HL-60/S4 treated with retinoic acid at 250 ng/mL for 4 days and 3 days (cell line): ENCODE measurements around the gene H3-3A.

Experiments used
- in situ Hi-C: fragments of 300-500 bp; cut with MboI; formaldehyde crosslinking; loops from 2 replicates; pipeline ENCODE4 v1.7.0; 2022; ENCODE audit warnings: low sequenced_read_pairs

H3-3A gene

DNA sequence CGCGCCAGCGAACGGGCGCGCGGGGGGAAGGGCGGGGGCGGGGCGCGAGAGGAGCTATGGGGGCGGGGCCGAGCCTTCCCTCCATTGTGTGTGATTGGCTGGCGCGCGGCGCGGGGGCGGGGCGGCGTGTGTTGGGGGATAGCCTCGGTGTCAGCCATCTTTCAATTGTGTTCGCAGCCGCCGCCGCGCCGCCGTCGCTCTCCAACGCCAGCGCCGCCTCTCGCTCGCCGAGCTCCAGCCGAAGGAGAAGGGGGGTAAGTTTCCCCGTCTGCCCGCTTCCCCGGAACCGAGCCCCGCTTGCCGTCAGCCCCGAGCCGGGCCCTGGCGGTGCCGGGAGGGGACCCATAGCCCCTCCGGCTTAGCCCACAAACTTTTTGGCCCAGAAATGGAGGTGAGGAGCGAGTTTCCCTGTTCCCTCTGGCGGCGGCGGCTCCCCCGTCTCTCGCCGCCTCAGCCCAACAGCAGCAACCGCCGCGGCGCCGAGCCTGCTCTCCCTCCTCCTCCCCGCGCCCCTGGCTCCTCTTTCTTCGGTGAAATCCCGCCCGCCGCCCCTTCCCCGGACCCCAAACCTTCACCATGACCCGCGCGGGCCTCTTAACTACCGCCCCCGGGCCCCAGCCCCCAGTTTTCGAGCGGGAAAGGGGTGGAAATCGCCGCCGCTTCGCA, at the start of gene H3-3A:
H3-3A (plus strand) TSS at position 159 of the 666 bp plus-strand sequence. CDS start 1,636 bp downstream, outside the sequence.
- in situ Hi-C loops = no loop called here

DNA sequence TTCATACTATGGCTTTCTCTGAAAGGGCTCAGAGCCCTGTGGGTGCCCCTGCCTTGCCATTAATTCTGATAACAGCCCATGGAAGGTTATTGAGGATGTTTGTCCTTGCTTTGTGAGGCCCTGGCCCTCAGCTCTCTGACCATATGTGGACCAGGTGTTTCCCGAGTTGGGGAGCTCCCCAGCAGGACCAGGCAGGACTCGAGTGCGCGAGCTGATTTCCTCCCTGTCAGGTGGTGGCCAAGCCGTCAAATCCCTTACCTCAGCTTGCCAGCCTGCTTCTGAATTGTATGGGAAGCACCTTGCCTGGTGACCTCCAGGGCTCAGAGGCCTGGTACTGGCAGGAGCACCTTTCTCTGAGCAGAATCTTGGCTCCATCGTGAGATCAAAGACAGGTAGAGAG, 45.4 kb upstream of the H3-3A start:
- in situ Hi-C loops = no loop called here

DNA sequence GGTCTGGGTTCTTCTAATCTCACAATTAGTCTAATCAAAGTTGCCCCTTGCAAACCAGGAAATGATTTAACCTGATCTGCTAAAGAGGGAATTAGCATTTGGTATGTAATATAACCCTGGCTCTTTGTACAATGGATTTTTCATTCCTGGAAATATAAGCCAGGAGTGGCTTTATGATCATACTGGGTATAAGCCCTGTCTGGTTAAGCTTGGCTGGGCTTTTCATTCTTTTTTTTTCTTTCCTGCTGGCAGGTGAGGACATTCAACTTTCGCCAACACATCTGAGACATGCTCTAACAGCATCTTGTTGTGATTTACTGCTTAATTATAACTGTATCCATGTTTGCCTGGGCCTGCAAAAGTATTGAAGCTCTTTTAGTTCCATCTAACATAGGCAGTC, 42.9 kb upstream of the H3-3A start:
- in situ Hi-C loops = no loop called here

DNA sequence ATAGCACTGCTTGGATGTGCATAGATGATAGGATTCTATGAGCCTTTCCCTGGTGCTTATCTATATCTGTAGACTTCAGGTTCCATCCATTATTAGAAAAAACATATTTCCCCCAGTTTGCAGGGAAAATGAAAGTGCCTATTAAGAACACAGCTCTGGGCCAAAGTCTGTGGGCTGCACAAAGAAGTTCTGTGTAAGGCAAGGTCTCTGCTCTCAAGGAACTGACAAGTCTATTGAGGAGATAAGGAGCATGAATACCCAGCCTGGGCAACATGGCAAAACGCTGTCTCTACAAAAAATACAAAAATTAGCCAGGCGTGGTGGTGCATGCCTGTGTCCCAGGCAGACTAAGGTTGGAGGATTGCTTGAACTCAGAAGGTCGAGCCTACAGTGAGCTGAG, 41.1 kb upstream of the H3-3A start:
- in situ Hi-C loops = no loop called here

DNA sequence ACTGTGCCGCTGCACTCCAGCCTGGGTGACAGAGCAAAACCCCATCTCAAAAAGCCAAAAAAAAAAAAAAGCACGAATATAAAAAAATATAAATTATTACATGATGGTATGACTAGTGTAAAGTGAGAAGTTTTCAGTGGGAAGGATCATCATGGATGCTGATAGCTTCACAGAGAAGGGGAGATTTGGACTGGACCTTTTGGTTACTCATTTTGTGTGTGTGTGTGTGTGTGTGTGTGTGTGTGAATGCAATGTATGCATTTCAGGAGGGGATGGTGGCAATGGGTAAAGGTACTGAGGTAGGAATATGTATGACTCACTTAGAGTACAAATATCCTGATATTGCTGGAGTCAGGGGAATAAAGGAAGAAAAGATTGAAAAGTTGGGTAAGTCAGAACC, 40.7 kb upstream of the H3-3A start:
- in situ Hi-C loops = no loop called here

DNA sequence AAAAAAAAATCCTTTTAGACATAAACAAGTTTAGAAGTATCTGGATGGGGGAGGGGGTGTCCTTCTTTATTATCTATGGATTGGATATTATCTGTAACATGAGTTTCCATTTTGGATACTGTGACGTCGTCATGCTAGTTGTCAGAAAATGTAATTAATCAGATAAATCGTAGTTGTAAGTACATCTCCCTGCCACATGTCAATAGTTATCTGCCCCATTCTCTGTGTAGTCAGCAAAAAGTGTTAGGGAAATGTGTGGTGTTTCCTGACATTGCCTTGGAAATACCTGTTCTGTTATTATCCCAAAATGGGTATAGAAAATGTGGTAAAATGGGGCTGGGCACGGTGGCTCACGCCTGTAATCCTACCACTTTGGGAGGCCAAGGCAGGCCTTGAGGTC, 38.8 kb upstream of the H3-3A start:
- in situ Hi-C loops = no loop called here

DNA sequence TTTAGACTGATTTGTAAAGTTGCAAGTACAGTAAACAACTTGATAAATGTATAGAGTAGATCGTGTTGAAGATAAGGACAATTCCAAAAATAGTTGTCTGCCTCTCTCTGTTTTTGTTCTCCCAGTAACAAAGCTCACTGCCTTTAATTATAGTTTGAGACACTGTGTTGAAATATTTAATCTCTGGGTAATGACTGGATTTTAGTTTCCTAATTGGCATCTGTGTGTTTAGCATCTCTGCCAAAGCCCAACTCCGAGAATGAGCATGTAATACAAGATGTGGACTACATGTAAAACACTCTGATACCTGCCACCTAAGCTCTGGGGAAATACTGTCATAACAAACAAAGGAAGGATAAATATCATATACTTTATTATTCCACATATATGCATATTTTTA, 35.7 kb upstream of the H3-3A start:
- in situ Hi-C loops = no loop called here

DNA sequence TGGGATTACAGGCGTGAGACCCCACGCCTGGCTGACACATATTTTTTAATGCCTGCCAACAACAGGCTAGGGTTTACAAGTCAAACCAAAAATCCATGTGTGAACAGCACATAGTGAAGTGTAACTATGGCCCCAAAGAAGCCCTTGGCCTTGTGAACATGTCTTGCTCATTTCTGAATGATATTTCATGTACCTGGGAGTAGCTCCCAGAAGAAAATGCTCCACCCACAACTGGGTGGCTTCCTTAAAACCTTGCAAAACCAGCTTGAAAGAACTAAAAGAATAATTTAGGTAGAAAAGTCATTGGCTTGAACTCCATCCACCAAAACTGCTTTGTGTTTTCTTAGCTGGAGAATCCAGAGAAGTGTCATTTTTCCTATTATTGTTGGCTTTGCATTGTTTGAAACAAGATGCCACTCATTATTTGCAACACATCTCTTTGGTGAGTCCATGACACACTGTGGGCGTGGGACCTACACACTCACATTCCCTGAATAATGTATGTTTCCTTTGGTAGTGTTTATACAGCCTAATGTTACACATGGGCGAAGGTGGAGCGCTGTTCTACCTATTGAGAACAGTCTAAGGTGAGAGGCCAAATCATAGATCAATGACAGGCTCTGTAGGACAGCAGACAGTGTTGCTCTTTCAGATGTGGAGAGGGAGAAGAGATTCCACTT, 34.8 kb upstream of the H3-3A start:
- in situ Hi-C loops = no loop called here

DNA sequence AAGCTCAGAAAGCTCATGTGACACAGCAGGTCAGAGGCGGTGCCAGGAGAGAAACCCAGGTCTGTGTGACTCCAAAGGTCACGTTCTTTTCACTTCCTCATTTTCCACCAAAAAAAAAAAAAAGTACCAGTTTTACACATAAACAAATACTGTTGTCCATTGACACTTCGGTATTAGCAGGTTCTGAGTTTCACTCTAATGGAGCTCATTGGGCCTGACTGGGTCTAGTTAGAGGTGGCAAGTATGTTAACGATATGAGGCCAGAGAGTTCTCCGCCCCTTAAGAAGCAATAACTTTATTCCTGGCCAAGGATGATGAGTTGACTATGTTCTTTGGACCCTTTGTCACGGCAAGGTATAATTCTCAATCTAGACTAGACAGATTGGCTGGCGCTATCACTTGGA, 33.4 kb upstream of the H3-3A start:
- in situ Hi-C loops = no loop called here

DNA sequence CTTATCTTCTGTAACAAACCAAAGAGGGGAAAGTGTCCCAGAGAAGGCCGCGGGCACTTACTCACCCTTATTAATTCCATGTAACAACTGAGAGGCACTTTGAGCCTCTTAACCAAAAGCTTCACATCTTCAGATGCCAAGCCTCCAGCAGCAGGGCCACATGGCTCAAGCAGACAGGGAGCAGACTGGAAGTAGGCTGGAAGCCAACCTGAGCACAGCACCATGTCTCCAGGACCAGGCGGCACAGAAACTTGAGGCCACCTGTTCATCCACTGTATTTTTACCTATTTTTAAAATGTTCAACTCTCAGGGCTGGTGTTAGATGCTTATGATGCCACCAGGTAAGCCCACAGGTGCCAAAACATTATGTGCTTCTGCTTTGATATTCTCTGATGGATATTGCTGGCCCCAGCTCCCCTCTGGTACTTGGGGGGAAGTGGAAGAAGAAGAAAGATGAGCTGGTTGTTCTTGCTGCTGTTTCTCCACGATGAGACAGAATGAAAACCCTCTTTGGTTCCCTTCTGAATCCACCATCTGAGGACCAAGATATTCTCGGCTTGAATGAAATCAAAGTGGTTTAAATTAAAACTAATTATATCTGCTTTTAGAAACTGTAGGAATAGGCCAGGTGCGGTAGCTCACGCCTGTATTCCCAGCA, 32.8 kb upstream of the H3-3A start:
- in situ Hi-C loops = no loop called here

DNA sequence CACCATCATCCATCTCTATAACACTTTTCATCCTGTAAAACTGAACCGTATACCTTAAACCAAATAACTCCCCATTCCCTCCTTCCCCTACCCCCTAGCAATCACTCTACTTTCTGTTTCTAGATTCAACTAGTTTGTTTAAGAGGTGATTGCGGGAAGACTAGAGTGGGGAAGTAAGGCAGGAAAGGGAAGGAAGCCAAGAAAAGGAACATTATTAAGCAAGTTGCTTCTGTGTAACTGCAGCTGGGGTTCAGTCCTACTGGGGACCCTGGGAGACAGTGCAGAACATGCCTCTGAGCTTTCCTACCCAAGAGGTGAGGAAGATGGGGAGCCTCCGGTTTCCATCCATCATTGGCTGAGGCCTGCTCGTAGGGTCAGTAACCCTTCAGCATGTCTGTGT, 28.9 kb upstream of the H3-3A start:
- in situ Hi-C loops = no loop called here

DNA sequence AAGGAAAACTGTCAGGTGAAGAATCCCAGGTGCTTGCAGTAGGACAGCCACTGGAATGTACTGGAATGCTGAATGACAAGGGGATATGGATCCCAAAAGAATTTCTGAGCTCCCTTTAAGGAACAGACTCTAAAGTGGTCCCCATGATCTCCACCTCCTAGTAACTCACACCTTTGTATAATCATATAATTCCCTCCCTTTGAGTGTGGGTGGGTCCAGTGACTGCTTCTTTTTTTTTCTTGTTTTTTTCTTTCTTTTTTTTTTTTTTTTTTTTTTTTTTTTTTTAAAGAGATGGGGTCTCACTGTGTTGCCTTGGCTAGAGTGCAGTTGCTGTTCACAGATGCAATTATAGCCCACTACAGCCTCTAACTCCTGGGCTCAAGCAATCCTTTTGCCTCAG, 28.5 kb upstream of the H3-3A start:
- in situ Hi-C loops = no loop called here

DNA sequence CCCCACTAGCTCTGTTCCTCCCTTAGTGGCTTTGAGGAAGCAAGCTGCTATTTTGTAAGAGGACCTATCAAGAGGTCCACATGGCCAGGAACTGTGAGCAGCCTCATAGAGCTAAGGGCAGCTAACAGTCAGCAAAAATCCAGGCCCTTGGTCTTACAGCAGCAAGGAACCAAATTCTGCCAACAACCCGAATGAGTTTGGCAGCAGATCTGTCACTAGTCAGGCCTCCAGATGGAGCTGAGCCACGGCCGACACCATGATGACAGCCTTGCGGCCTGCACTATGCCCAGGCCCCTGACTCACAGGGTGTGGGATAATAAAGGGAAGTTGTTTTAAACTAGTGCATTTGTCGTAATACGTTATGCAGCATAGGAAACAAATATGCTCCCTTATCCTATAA, 28.0 kb upstream of the H3-3A start:
- in situ Hi-C loops = no loop called here

DNA sequence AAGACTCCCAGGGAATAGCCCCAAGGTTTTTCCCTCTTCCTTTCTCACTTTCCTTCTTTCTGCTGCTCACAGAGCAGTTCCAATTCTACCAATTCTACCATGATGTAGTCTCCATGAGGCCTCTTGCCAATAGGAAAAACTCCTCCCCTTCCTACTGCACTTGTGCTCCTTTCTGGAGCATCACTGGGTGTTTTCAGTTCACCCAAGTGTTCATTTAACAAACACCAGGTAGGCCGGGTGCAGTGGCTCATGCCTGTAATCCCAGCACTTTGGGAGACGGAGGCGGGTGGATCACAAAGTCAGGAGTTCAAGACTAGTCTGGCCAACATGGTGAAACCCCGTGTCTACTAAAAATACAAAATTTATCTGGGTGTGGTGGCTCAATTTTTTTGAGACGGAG, 26.6 kb upstream of the H3-3A start:
- in situ Hi-C loops = no loop called here

DNA sequence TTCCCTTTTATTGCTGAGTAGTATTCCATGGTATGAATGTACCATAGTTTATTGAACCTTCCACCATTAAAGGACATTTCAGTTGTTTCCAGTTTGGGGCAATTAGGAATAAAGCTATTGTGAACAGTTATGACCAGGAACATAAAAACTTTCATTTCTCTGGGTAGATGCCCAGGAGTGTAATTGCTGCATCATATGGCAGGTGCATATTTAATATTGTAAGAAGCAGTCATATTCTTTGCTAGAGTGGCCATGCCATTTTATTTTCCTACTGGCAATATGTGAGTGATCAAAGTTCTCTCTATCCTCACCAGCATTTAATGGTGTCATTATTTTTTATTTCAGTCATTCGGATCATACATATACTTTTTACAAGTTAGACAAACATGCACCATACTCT, 23.9 kb upstream of the H3-3A start:
- in situ Hi-C loops = no loop called here

DNA sequence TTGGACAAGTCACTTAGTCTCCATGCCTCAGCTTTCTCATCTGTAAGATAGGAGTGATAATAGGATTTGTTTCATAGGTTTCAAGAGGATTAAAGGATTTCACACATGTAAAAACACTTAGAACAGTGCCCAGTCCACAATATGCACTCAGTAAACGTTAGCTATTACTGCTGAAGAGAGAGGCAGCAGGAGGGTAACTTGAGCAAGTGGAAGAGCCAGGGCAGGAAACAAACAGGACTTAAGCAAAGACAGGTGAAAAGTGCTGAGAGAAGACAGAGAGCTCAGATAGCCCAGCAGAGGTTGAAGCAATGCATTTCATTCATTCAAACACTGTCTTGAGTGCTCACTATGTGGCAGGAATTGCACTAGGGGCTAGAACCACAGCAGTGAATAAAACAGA, 21.1 kb upstream of the H3-3A start:
- in situ Hi-C loops = no loop called here

DNA sequence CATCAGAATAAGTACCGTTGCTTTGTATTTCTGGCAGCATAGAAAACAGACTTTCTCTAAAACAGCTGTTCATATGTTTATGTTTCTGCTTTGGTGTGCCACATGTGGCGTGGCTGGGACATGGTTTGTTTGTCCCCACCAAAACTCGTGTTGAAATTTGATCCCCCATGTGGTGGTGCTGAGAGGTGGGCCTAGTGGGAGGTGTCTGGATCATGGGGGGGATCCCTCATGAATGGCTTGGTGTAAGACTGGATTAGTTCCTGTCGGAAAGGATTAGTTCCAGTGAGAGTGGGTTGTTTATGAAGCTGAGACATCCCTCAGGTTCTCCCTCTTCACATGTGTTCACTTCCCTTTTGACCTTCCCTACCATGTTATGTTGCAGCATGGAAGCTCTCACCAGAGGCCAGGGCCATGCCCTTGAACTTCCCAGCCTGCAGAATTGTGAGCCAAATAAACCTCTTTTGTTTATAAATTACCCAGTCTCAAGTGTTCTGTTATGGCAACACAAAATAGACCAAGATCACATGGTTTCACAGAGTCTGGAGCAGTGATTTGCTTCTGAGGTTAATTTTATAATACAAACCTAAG, 17.9 kb upstream of the H3-3A start:
- in situ Hi-C loops = no loop called here

DNA sequence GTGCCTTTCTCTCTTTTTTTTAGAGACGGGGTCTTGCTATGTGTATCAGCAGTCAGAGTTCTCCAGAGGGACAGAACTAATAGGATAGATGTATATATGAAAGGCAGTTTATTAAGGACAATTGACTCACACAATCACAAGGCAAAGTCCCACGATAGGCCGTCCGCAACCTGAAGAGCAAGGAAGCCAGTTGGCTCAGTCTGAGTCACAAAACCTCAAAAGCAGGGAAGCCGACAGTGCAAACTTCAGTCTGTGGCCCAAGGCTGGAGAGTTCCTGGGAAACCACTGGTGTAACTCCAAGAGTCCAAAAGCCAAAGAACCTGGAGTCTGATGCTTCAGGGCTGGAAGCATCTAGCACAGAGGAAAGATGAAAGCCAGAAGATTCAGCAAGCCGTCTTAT, 16.3 kb upstream of the H3-3A start:
- in situ Hi-C loops = no loop called here

DNA sequence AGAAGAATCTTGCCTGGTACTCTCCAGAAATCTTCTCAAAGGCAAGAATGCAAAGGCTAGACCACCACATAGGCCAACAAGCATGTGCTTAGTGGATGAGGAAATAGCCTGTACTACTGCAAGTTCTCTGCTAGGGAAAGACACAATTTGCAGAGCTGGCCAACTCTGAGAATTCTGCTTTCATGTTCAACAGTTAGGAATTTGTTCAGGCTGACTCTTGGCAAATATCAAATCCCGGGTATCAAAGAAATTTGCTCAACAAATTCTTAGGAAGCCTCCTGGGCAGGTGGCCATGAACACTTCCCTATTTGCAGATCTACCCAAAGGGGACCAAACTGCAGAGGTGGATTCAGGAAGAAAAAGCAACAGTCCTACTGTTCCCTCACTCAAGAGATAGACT, 15.0 kb upstream of the H3-3A start:
- in situ Hi-C loops = no loop called here

DNA sequence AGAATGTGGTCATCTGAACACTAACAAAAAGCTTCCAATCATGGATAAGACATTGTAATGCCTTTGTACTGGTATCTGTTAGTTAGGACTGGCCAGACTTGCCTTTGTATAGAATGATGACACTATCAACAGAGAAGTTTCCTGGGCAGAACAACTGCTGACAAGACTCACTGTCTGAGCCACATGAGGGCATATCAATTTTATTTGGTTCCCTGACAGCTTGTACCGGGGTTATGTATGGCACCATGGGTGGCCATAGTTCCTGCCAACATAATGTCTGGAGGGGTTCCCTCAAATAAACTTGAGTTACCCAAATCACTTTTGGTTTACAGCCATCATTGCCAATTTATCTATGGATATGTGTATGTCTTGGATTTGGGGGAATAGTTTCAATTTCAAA, 13.6 kb upstream of the H3-3A start:
- in situ Hi-C loops = no loop called here

DNA sequence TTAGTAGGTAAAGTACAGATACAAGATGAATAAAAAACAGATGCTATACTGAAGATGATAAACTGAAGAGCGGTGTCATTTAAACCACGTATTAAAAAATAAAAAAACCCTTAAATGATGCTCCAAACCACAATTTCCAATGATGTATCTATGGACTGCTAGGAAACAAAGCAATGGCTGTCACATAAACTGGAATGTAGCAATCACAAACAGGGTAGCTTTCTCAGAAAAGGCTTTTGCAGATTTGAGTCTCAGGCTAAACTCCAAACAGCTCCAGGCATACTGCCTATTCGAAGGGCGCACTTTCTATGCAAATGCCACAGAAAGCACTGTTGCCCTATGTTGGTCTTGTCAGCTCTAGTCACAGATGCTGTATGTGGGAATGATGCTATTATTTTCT, 12.4 kb upstream of the H3-3A start:
- in situ Hi-C loops = no loop called here

DNA sequence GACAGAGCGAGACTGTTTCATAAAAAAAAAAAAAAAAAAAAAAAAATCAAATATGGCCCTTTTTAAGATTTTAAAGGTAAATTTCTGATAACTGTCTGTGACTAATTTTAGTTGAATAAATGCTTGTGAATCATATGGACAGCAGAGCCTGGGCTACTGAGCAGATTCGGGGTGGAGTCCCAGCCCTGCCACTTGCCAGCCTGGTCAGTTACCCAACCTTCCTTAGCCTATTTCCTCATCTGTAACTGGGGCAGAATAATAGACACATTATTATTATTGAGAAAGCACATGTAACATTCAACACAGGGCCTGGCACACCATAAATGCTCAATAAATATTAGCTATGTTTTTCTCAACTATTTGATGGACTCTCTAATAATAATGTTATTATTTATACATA, 11.2 kb upstream of the H3-3A start:
- in situ Hi-C loops = no loop called here
